GM19099 (cell line): ENCODE results near the gene MAL.

Experiments
- POLR2A ChIP-seq: IDR thresholded peaks from 3 replicates; pipeline ENCODE4 v1.6.1; 2011; ENCODE audit warnings: low read depth; ENCODE audit not compliant: insufficient read length; ENCODE audit errors: extremely low read depth

The MAL gene

GRCh38 chr2:95055262-95055661, 29.8 kb downstream of the MAL start:
- TF ChIP-seq POLR2A, result no peak

DNA sequence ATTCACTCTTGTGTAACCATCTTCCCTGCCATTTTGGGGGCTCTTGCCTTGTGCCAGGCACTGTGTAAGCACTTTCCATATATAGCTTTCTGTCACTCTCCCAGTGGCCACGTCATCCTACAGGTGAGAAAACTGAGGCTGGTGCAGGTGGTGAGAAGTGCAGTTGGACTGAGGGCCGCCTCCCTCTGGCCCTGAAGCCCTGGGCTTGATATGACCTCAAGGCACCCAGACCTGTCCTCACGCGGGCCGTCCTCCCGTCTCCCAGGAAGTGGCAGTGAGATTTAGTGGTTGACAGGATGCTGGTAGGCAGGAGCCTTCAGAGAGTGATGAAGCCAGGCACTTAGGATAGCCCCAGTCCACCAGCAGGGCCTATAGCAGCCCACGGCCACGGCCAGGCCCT, 30.5 kb downstream of the MAL start:
- no peak for TF ChIP-seq POLR2A

DNA sequence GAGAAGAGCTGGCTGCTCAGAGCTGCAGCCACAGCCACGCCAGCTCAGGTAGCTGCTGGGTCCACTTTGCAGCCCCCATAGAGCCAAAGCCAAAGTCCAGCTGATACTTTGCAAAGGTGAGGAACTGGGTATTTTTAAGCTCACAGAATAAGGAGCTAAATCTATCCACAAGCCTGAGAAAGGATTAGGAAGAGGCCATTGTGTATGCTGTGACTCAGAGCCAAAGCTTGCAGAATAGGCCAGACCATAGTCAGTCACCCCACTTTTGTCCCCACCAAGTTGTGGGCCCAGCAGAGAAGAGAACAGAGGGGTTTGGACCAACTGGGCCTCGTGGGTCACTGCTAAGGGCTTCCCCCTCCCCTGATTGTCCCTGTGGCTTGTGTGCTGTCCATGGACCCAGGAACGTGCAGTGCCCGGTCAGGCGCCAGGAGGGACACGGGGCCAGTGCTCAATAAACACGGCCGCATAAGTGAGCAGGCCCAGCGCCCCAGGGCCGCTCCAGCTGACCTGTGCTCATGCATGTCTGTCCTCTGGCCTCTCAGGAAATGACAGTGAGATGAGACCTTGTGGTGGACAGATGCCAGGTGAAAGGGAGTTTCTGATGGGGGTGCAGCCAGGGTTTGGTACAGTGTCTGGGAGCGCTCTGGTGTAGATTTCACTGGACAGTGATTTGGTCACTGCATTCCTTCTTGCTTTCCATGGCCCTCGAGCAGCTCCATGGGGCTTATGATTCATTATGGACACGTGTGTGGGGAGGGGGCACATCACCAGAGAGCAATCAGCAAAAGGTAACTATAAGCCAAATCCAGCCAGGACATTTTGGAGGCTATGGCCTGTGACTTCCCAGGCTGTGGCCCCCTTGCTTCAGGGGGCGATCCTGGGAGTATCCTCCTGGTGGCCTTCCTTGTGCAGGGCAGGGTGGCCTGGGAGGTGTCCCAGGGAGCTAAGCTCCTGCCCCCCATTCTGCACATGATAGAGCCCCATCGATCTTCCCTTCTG, 31.3 kb downstream of the MAL start:
- TF ChIP-seq POLR2A, result no peak

DNA sequence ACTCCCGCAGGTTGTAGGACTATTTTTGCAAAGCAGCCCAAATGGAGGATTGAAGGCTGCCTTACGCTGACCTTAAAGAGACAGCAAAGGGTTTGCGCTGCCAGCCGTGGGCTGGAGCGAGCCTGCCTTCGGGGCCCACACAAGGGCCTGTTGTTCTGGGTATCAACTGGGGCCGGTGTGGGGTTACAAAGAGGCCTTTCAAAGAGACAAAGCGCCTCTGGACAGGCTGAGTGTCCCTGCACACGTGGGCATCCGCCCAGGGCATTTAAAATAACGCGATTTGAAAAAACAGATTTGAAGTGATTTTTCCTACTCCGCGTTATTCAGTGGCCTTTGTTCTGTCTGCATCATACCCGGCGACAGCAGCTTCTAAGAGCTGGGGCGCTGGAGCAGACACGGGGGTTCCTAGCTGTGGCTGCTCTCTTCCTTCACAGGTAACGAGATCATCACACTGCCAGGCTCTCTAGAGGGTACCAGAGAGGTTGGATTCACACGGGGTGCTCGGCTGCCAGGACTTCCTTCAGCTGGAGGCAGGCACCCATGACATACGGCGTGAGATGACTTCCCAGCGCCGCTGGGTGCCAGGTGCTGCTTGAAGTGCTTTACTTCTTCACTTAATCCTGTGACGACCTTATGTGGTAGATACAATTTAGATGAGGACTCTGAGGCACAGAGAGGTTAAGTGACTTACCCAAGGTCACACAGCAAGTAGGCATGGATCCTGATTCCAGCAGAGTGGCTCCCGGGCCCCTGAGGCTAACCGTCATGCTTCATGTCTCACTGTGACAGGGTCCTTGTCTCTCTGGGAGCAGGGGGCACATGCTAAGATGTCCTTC, 32.2 kb downstream of the MAL start:
- TF ChIP-seq POLR2A, result no peak

- no peak for TF ChIP-seq POLR2A
Observed at GRCh38 chr2:95058466-95058988, 33.0 kb downstream of the MAL start.

- TF ChIP-seq POLR2A, result no peak
Observed at GRCh38 chr2:95058989-95059641, 33.6 kb downstream of the MAL start.

- TF ChIP-seq POLR2A, result no peak
Observed at GRCh38 chr2:95059656-95060370, 34.3 kb downstream of the MAL start.

GRCh38 chr2:95060446-95061118, 35.1 kb downstream of the MAL start:
- no peak for TF ChIP-seq POLR2A

GRCh38 chr2:95061119-95061512, 35.6 kb downstream of the MAL start:
- TF ChIP-seq POLR2A, result no peak

GRCh38 chr2:95061601-95062183, 36.2 kb downstream of the MAL start:
- no peak for TF ChIP-seq POLR2A

DNA sequence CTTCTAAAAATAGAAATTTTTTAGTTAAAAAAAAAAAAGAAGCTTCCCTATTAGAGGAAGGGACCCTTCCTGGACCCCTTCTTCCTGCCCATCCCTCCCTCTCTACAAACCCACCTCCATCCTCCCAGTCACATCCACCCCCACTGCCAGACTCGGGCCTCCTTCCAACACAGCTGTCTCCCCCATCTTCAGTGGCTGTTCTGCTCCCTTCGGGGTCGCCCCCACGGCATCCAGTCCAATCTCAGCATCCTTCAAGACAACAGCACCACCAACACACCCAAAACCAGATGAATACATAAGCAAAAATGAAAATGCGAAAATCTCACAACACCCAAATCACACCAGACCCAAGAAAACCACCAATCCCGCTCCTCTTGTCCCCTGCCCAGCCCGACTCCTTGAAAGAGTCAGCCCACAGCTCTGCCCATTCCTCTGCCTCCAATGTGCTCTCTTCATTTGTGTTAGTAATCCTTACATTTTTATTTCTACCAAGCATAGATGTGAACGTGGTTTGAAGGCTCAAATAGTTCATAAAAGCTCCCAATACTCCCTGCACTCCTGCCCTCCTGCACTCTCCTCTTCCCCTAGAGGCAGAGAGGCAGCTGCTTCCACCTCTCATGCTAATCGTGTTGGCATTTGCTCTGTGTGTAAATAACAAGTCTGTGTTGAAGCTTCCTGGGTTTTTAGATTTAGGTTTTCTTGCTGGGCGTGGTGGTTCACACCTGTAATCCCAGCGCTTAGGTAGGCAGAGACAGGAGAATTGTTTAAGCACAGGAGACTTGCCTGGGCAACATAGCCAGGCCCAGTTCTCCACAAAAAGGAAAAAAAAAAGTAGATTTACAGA, 37.0 kb downstream of the MAL start:
- TF ChIP-seq POLR2A, result no peak

DNA sequence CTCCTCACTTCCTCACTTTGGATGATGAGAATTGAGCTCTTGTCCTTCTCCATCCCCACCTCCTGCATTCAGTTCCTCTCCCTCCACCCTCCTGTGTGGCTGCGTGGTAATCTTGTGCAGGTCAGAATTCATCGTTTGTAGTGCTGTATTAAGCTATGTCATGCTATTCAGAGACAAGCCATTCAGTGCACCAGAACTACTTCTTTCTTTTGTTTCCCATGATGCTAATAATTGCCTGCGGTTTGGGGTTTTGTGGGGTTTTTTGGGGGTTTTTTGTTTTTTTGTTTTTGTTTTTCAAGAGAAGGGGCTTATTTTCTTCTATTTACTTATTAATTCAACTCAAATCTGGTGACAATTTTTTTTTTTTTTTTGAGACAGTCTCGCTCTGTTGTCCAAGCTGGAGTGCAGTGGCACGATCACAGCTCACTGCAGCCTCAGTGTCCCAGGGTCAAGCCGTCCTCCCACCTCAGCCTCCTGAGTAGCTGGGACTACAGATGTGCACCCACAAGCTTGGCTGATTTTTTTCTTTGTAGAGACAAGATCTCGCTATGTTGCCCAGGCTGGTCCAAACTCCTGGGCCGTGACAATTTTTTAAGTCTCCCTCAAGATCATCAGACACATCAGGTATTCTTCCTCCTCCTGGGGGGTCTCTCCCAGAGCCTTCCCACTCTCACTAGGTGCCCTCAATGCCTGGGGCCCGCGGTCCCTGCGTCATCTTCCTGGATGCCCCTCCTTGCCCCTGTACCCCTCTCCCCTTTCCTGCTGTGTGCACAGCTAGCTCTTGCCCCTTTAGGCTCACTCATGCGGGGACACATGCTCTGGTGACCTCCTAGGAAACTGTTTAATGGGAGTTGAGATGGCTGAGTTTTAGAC, 37.8 kb downstream of the MAL start:
- no peak for TF ChIP-seq POLR2A
